ENCODE data around the gene CLEC1B. TPM values are rescaled to one million over a fixed set of nuclear protein-coding genes. Genes with fewer than 3 reads are reported as not detected.
"Not testable (repeated sequence)": the region's sequence is repeated elsewhere in the genome, so short reads cannot be mapped to it uniquely, and the experiment has no call there.

The CLEC1B gene
- total and polyA plus RNA-seq, 3 donors from 2014 or later, result 0.63 to 1.7 (median 1.2) TPM

DNA sequence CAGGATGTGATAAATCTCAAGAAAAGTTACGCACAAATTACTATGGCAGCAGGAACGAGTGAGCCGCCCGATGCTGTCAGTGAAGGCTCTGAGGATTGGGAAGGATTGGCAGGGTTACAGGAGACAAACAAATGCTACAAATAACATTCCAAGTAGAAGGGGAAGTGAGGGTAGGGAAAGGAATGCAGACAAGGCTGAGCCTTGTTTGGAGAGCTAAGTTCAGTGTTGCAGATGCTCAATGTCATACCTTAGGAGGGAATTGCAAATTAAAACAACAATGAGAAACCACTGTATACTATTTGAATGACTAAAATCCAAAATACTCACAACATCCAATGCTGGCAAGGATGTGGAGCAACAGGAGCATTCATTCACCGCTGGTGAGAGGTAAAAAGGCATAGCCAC, 32.9 kb upstream of the CLEC1B start:
- WGBS, 2 donors, result 35 to 54% methylated on average over 5 of the region's 5 CpGs
- no peak for DNase-seq
- Histone ChIP-seq H3K36me3 (ENCODE audit: low read depth, missing control alignments) (no peaks in the 10 kb centered on the region), H3K27ac (no peak overlapping the region), H3K9me3 (no peaks in the 10 kb centered on the region), H3K4me3 (no peak overlapping the region), H3K27me3 (no peaks in the 10 kb centered on the region), H3K4me1 (no peaks in the 10 kb centered on the region)
- intact Hi-C loops (cut with DNase I; ENCODE audit: low total_unique reads), result loop anchor here (10.0 kb wide), 1 partner anchor 103 kb away; the partner anchor contains the start of gene CLEC7A
- no peak for TF ChIP-seq POLR2A (IDR thresholded peaks at IDR 0.05)
- TF ChIP-seq, protein P1, sequence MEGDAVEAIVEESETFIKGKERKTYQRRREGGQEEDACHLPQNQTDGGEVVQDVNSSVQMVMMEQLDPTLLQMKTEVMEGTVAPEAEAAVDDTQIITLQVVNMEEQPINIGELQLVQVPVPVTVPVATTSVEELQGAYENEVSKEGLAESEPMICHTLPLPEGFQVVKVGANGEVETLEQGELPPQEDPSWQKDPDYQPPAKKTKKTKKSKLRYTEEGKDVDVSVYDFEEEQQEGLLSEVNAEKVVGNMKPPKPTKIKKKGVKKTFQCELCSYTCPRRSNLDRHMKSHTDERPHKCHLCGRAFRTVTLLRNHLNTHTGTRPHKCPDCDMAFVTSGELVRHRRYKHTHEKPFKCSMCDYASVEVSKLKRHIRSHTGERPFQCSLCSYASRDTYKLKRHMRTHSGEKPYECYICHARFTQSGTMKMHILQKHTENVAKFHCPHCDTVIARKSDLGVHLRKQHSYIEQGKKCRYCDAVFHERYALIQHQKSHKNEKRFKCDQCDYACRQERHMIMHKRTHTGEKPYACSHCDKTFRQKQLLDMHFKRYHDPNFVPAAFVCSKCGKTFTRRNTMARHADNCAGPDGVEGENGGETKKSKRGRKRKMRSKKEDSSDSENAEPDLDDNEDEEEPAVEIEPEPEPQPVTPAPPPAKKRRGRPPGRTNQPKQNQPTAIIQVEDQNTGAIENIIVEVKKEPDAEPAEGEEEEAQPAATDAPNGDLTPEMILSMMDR (IDR thresholded peaks at IDR 0.05), result no peak

DNA sequence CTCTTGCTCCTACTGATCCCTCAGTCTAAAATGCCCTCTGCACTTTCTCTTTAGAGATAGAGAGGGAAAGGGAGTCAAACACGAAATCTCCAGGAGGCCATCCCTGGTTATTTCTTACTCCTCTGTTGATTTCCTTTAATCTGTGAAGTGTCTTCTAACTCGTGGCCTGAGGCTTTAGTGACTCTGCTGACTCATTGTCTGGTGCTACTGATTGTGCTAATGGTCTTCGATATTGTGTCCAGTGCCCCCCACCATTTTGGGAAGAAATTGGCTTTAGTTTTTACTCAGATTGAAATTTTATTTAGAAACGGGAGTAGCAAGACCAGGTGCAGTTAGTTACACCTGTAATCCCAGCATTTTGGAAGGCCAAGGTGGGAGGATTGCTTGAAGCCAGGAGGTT, 32.4 kb upstream of the CLEC1B start:
- intact Hi-C loops (cut with DNase I; ENCODE audit: low total_unique reads), result loop anchor here (10.0 kb wide), 1 partner anchor 103 kb away; the partner anchor contains the start of gene CLEC7A

DNA sequence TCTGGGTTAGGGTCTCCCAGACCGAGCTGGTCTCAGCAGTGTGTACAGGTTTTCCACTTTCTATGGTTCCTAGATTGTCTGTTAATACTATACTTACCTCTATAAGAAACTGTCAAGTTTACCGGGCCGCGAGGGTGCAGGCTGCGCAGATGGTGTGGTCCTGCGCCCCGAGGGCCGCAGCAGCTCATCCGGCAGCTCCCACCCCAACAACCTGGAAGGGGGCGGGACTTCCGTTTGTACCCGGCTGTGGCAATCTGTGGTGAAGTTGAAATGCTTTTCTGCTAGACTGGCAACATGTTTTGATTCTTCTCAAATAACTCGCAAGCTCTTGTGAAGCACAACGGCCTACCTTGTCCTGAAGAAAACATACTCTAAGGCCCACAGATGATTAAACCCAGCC, 31.5 kb upstream of the CLEC1B start, which contains the start of gene CLEC9A:
CLEC9A (plus strand) TSS at position 237 of the 400 bp plus-strand sequence. CDS start 22,006 bp downstream, outside the sequence.
- peak; percentile 56 for DNase-seq
- H3K9me3 ChIP-seq, result no peaks in the 10 kb centered on the region
- WGBS, 2 donors, result 74 to 82% methylated on average over 14 of the region's 14 CpGs
- intact Hi-C loops (cut with DNase I; ENCODE audit: low total_unique reads), result loop anchor here (10.0 kb wide), 1 partner anchor 104 kb away; the partner anchor contains the start of gene CLEC7A
- H3K4me3 ChIP-seq, result peak within 1 kb of the TSS; percentile 50
- TF ChIP-seq, protein P1 (IDR thresholded peaks at IDR 0.05), result no peak
- no peak for TF ChIP-seq POLR2A (IDR thresholded peaks at IDR 0.05)
- H3K27ac ChIP-seq, result no peak within 1 kb of the TSS
- H3K4me1 ChIP-seq, result no peaks in the 10 kb centered on the region
- H3K27me3 ChIP-seq, result no peaks in the 10 kb centered on the region
- H3K36me3 ChIP-seq (ENCODE audit: low read depth, missing control alignments), result no peaks in the 10 kb centered on the region

More for the DNA sequence above, 32.4 kb upstream of the CLEC1B start:
- Histone ChIP-seq H3K4me3 (no peak overlapping the region), H3K36me3 (ENCODE audit: low read depth, missing control alignments) (no peaks in the 10 kb centered on the region), H3K4me1 (no peaks in the 10 kb centered on the region), H3K9me3 (no peaks in the 10 kb centered on the region), H3K27ac (no peak overlapping the region), H3K27me3 (no peaks in the 10 kb centered on the region)
- DNase-seq, result no peak
- TF ChIP-seq, protein P1 (IDR thresholded peaks at IDR 0.05), result no peak
- TF ChIP-seq POLR2A (IDR thresholded peaks at IDR 0.05), result no peak
- WGBS, 2 donors, result 44 to 49% methylated on average over 4 of the region's 4 CpGs

DNA sequence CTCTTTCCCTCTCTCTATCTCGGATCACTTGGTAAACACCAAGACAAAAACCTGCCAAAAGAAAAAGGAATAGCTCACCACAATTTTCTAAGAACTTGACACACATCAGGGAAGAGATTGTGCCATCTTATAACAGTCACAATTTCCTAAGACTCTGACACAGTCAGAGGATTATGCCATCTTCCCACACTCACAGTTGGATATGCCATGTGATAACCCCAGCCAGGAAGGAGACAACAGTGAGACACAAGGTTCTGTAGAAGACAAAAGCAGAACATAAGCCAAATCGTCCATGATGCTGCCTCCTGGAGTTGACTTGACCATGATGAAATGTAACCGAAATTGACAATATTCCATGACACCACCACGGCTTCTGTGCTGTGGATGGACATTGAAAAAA, 28.8 kb upstream of the CLEC1B start:
- Histone ChIP-seq H3K27ac (no peak overlapping the region), H3K36me3 (ENCODE audit: low read depth, missing control alignments) (no peaks in the 10 kb centered on the region), H3K9me3 (no peaks in the 10 kb centered on the region), H3K4me1 (no peaks in the 10 kb centered on the region), H3K27me3 (no peaks in the 10 kb centered on the region), H3K4me3 (no peak overlapping the region)
- DNase-seq, result no peak
- TF ChIP-seq POLR2A (IDR thresholded peaks at IDR 0.05), result no peak
- TF ChIP-seq, protein P1 (IDR thresholded peaks at IDR 0.05), result no peak
- intact Hi-C loops (cut with DNase I; ENCODE audit: low total_unique reads), result no loop called here
- 61 to 72% methylated on average over 4 of the region's 4 CpGs for WGBS, 2 donors

DNA sequence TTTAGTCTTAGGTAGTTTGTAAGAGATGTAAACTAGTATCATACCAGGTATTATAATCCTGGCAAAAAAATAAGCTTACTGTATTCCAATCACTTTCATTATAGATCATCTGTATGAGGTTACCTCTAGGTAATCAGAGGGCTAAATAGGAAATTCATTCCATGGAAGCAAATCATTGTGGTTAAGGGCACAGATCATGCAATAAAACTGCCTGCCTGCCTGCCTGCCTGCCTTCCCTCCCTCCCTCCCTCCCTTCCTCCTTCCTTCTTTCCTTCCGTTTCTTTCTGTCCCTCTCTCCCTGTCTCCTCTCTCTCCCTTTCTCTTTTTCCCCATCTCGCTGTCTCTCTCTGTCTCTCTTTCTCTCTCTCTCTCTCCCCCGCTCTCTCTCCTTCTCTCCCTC, 28.4 kb upstream of the CLEC1B start:
- H3K4me1 ChIP-seq, result no peaks in the 10 kb centered on the region
- TF ChIP-seq POLR2A (IDR thresholded peaks at IDR 0.05), result no peak
- TF ChIP-seq, protein P1 (IDR thresholded peaks at IDR 0.05), result no peak
- intact Hi-C loops (cut with DNase I; ENCODE audit: low total_unique reads), result no loop called here
- no peaks in the 10 kb centered on the region for H3K9me3 ChIP-seq
- 64 to 73% methylated on average over 3 of the region's 3 CpGs for WGBS, 2 donors
- H3K36me3 ChIP-seq (ENCODE audit: low read depth, missing control alignments), result no peaks in the 10 kb centered on the region
- H3K4me3 ChIP-seq, result no peak overlapping the region
- H3K27me3 ChIP-seq, result no peaks in the 10 kb centered on the region
- no peak overlapping the region for H3K27ac ChIP-seq
- no peak for DNase-seq

DNA sequence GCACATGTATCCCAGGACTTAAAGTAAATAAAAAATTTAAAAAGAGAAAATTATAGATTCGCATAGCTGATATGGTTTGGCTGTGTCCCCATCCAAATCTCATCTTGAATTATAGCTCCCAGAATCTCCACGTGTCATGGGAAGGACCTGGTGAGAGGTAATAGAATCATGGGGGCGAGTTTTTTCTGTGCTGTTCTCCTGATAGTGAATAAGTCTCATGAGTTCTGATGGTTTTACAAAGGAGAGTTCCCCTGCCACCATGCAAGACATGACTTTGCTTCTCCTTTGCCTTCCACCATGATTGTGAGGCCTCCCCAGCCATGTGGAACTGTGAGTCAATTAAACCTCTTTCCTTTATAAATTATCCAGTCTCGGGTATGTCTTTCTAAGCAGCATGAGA, 27.7 kb upstream of the CLEC1B start:
- H3K36me3 ChIP-seq (ENCODE audit: low read depth, missing control alignments); H3K9me3 ChIP-seq; intact Hi-C loops (cut with DNase I; ENCODE audit: low total_unique reads); H3K27me3 ChIP-seq; H3K4me1 ChIP-seq; H3K4me3 ChIP-seq; H3K27ac ChIP-seq; DNase-seq: not testable (repeated sequence)
- 91 to 93% methylated on average over 4 of the region's 4 CpGs for WGBS, 2 donors
